Skeletal muscle cell (primary cell): ENCODE data around the gene KCNRG.
"Not testable (repeated sequence)": the region's sequence is repeated elsewhere in the genome, so short reads cannot be mapped to it uniquely, and the experiment has no call there.

ENCODE experiments used
- DNase-seq: peaks from one replicate; pipeline ENCODE4 v3.0.0-alpha.2; 2010; ENCODE audit warnings: low read depth
- H3K4me3 ChIP-seq: 2 replicates; pipeline ENCODE4 v1.5.1; 2011; ENCODE audit warnings: low read depth, mild to moderate bottlenecking, control low read depth, low read length, moderate library complexity

Gene KCNRG

DNA sequence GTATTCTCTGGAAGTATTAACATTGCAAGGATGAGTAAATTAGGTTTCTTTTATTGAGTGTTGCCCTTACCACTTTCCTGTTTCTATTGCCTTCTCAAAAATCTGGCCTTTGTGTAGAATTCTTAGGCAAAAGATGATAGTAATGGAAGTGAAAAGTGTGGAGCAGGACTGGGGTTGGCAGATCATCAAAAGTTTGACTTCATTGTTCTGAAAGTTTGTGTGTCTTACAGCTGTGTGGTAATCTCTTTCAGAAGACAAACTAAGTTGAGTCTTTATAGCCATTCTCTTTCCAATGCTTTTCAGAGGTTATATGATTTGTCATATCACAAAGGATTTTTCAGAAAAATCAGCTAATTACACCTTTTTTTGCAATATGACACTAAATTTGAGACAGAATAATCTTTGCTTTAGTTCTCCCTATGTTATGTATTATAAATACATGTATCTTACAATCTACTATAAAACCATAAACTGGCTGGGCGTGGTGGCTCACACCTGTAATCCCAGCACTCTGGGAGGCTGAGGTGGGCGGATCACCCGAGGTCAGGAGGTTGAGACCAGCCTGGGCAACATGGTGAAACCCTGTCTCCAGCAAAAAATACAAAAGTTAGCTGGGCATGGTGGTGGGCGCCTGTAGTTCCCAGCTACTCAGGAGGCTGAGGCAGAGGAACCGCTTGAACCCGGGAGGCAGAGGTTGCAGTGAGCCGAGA is 8.7 kb upstream of the KCNRG start:
- DNase-seq, result no peak
- H3K4me3 ChIP-seq, result no peak overlapping the region

GRCh38 chr13:50011461-50011860 is 3.8 kb upstream of the KCNRG start:
- H3K4me3 ChIP-seq, result no peak overlapping the region

GRCh38 chr13:50012396-50013169 is 2.7 kb upstream of the KCNRG start:
- DNase-seq, result no peak

More at GRCh38 chr13:50011461-50011860, 3.8 kb upstream of the KCNRG start:
- DNase-seq, result no peak

GRCh38 chr13:50014386-50014785 is 858 bp upstream of the KCNRG start:
- H3K4me3 ChIP-seq, result no peak overlapping the region
- DNase-seq, result no peak

More at GRCh38 chr13:50012396-50013169, 2.7 kb upstream of the KCNRG start:
- H3K4me3 ChIP-seq, result no peak overlapping the region

DNA sequence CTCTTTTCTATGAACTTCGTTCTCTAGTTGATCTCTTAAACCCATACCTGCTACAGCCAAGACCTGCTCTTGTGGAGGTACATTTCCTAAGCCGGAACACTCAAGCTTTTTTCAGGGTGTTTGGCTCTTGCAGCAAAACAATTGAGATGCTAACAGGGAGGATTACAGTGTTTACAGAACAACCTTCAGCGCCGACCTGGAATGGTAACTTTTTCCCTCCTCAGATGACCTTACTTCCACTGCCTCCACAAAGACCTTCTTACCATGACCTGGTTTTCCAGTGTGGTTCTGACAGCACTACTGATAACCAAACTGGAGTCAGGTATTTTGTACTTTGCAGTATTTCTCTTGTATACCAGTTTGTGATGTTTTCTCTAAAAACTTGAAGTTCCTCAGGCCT is 506 bp downstream of the KCNRG start:
- H3K4me3 ChIP-seq, result no peak overlapping the region
- no peak for DNase-seq

DNA sequence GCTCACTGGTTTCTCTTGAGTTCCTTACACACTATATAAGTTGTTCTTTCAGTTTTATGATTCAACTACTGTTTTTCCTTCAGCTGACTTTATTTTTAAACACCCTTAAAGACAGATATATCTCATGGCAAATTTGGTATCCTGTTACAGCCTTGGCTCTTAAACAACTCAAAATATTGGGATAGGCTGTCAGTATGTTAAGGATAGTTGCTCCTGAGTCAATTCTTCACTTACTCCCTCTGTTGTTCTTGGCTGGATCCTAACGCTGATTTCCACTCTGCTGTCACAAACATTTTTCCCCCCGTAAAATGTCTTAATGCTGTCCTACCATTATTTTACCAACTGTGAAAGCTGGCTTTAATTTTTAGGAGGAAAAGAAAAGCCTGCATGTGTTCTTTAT is 1.2 kb downstream of the KCNRG start:
- peak; percentile 52 for DNase-seq
- H3K4me3 ChIP-seq, result no peak overlapping the region

DNA sequence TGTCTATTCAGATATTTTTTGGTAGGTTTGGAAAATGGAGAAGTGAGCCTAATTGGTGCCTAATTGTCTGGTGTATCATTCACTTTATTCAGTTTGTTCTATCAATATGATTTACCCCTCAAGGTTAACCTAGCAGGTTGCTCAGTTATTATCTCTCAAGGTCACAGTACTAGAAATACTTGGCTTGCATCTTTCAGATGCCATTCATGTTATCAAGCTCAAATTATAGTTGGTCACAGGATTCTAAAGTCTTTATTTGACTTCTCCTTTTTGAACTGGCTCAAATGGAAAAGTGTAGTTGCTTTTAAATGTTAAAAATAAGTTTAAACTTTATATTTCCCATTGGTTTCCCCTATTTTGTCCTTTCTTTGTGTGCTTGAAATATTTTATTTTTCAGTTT is 2.6 kb downstream of the KCNRG start:
- DNase-seq, result no peak
- no peak overlapping the region for H3K4me3 ChIP-seq

DNA sequence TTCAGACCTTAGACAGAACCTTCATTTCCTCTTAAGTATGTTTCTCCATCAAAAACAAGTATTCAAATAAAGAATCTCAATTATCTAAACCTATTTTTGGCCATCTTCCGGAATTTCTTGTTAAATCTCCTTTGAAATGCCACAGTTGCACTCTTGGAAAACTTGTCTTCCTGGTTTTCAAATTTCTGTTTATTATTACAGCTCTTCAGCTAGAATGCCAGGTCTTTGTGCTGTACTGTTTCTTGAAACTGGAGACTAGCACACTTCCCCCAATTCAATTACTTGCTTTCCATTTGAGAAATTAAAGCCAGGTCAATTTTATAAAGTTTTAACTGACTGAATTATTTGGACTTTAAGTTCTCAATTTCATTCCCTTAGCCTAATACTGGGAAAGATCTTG is 10.2 kb downstream of the KCNRG start:
- DNase-seq, result no peak

DNA sequence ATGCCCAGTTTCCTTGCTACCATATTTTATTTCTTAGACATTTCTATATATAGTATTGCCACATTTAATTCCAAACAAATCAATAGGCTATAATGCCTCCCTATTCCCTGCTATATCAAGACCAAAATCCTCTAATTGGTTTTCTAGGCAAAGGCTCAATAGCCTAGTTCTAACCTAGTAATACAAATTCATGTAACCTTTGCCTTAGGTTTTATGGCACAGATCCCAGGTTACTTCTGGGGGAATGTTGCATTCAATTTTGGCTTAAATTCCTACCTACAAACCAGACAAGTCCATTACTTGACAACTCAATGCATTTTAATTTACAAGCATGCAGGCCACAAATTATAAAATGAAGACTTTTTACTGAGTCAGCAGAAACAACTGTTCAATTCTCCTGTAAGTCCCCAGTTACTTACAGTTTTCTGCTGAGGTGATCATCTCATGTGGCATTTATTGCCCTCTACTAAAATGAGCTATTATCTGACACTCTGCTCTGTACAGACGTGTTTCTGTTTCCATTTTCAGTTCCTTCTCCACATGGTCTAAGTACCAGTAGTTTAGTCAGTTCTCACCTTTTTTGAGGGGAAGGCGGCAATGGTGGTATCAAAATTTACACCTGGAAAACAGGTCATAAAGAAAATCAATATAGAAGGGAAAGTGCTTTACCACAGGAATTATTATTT is 11.7 kb downstream of the KCNRG start:
- no peak for DNase-seq
- no peak overlapping the region for H3K4me3 ChIP-seq

More for the DNA sequence above, 10.2 kb downstream of the KCNRG start:
- H3K4me3 ChIP-seq, result no peak overlapping the region

DNA sequence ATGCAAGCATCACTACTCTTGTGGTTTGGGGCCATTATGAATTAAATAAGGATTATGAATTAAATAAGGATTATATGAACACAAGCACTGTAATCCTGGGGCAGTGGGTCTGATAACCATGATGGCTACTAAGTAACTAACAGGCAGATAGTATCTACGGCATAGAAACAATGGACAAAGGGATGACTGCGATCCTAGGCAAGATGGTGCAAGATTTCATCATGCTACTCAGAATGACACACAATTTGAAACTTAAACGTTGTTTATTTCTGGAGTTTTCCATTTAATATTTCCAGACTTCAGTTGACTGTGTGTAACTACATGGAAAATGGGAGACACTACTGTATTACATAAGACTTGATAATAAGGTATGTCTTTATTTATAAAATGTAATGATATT is 15.1 kb downstream of the KCNRG start:
- H3K4me3 ChIP-seq, result no peak overlapping the region

GRCh38 chr13:50033725-50034124 is 18.5 kb downstream of the KCNRG start:
- no peak overlapping the region for H3K4me3 ChIP-seq
- peak; percentile 23 for DNase-seq

More for the DNA sequence above, 15.1 kb downstream of the KCNRG start:
- DNase-seq, result no peak

GRCh38 chr13:50037788-50038187 is 22.5 kb downstream of the KCNRG start:
- DNase-seq, result no peak
- no peak overlapping the region for H3K4me3 ChIP-seq

DNA sequence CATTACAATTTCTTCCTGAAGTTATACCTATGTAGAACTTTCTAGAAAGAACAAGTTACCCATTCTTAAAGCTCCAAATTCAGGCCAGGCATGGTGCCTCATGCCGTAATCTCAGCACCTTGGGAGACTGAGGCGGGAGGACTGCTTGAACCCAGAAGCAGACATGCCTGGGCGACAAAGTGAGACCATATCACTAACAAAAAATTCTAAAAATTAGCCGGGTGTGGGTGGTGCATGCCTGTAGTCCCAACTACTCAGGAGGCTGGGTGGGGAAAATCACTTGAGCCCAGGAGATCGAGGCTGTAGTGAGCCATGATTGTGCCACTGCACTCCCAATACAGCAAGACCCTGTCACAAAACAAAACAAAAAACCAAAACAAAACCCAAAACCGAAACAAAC is 23.0 kb downstream of the KCNRG start:
- no peak for DNase-seq
- H3K4me3 ChIP-seq, result no peak overlapping the region

- no peak for DNase-seq
- no peak overlapping the region for H3K4me3 ChIP-seq
Measured at GRCh38 chr13:50052478-50052877, 37.2 kb downstream of the KCNRG start.

GRCh38 chr13:50053844-50054243 is 38.6 kb downstream of the KCNRG start:
- DNase-seq, result no peak
- no peak overlapping the region for H3K4me3 ChIP-seq

- DNase-seq, result no peak
- H3K4me3 ChIP-seq, result no peak overlapping the region
Measured at GRCh38 chr13:50055454-50055853, 40.2 kb downstream of the KCNRG start.

DNA sequence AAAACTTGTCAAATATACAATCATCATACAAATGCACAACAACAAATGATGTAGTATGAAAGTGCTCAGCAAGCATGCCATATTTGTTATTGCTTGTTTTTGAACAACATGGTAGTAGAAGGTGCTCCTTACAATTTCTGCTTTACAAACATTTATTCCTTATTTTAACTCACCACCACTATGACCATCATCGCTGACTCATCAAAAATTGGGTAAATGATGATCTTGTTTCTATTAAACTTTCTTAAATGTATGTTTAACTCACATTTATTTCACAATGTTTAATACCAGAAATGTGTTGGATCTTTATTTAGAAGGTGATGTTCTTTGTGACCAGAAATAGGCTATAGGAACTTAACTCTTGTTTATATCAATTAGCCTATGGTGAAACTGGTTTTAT is 45.5 kb downstream of the KCNRG start:
- no peak for DNase-seq

GRCh38 chr13:50062336-50062735 is 47.1 kb downstream of the KCNRG start:
- DNase-seq, H3K4me3 ChIP-seq: not testable (repeated sequence)

More for the DNA sequence above, 45.5 kb downstream of the KCNRG start:
- no peak overlapping the region for H3K4me3 ChIP-seq

DNA sequence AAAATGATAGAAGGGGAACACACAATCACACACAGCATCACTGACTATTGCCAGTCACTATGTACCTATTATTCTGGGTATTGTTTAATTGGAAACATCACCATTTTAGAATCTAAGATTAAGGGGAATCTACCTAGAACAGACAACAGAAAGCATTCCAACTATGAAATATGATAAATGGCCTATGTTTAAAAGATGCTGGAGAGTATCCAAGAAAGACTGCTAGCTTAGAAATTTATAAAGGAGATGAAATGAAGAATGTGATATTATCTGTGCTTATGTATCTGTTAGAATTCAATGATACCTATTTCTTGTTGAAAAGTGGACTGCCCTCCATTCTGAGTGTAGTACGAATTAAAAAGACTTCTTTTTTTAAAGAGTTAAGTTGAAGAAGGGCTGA is 50.5 kb downstream of the KCNRG start:
- H3K4me3 ChIP-seq, result no peak overlapping the region
- DNase-seq, result no peak

- DNase-seq, result no peak
- no peak overlapping the region for H3K4me3 ChIP-seq
Measured at GRCh38 chr13:50068508-50068907, 53.3 kb downstream of the KCNRG start.
